HG03575 (cell line): ENCODE measurements around the gene TTC34.

Experiments used
- ATAC-seq: cut with Tn5 transposase; IDR thresholded peaks from one replicate; pipeline ENCODE4 v1.9.1; 2021; ENCODE audit not compliant: unreplicated experiment, insufficient number of reproducible peaks, low FRiP score; ENCODE audit errors: extremely low read depth

Gene TTC34

GRCh38 chr1:2815551-2815950 lies 14.1 kb upstream of the TTC34 start:
- no peak for ATAC-seq

GRCh38 chr1:2814511-2815075 lies 13.1 kb upstream of the TTC34 start:
- no peak for ATAC-seq

- ATAC-seq: no peak
Measured at GRCh38 chr1:2812939-2813653, 11.6 kb upstream of the TTC34 start.

- ATAC-seq: no peak
Measured at GRCh38 chr1:2812136-2812535, 10.6 kb upstream of the TTC34 start.

GRCh38 chr1:2811533-2811918 lies 10.0 kb upstream of the TTC34 start:
- no peak for ATAC-seq

- no peak for ATAC-seq
Measured at GRCh38 chr1:2810899-2811532, 9.5 kb upstream of the TTC34 start.

- no peak for ATAC-seq
Measured at GRCh38 chr1:2810281-2810680, 8.8 kb upstream of the TTC34 start.

- ATAC-seq: no peak
Measured at GRCh38 chr1:2809656-2810055, 8.2 kb upstream of the TTC34 start.

GRCh38 chr1:2808831-2809605 lies 7.5 kb upstream of the TTC34 start:
- no peak for ATAC-seq

- no peak for ATAC-seq
Measured at GRCh38 chr1:2808386-2808705, 6.9 kb upstream of the TTC34 start.

GRCh38 chr1:2807678-2808385 lies 6.3 kb upstream of the TTC34 start:
- no peak for ATAC-seq

GRCh38 chr1:2807036-2807435 lies 5.5 kb upstream of the TTC34 start:
- no peak for ATAC-seq

- no peak for ATAC-seq
Measured at GRCh38 chr1:2806591-2806990, 5.1 kb upstream of the TTC34 start.

- ATAC-seq: no peak
Measured at GRCh38 chr1:2805801-2806430, 4.4 kb upstream of the TTC34 start.

- ATAC-seq: no peak
Measured at GRCh38 chr1:2804628-2805351, 3.3 kb upstream of the TTC34 start.

- no peak for ATAC-seq
Measured at GRCh38 chr1:2803931-2804627, 2.6 kb upstream of the TTC34 start.

- no peak for ATAC-seq
Measured at GRCh38 chr1:2803086-2803930, 1.8 kb upstream of the TTC34 start.
